Loucy (cell line): ENCODE results near the gene SMC1B.

Source experiments
- H2AFZ ChIP-seq: fragments of 200-600 bp; sonication (generic); 2 replicates; pipeline ENCODE4 v1.6.0; 2016; ENCODE audit warnings: antibody characterized with exemption, mild to moderate bottlenecking, low read length, moderate library complexity
- H3F3A ChIP-seq: fragments of 200-600 bp; 2 replicates; pipeline ENCODE4 v1.6.0; 2016; ENCODE audit warnings: antibody characterized with exemption, low read depth, mild to moderate bottlenecking
- H3K27me3 ChIP-seq: fragments of 200-600 bp; sonication (generic); 2 replicates; pipeline ENCODE4 v1.6.1; 2014; ENCODE audit warnings: low read length, mild to moderate bottlenecking; ENCODE audit not compliant: insufficient read depth, poor library complexity, severe bottlenecking
- H3K36me3 ChIP-seq: fragments of 200-600 bp; sonication (generic); 2 replicates; pipeline ENCODE4 v1.6.1; 2016; ENCODE audit warnings: low read length; ENCODE audit not compliant: insufficient read depth
- H3K4me1 ChIP-seq: fragments of 200-600 bp; sonication (generic); 2 replicates; pipeline ENCODE4 v1.5.1; 2014; ENCODE audit warnings: low read length, mild to moderate bottlenecking; ENCODE audit not compliant: insufficient read depth, poor library complexity, severe bottlenecking
- H3K4me2 ChIP-seq: fragments of 200-600 bp; sonication (generic); 2 replicates; pipeline ENCODE4 v1.6.0; 2014; ENCODE audit warnings: antibody characterized with exemption, low read length, low read depth, mild to moderate bottlenecking; ENCODE audit not compliant: poor library complexity, severe bottlenecking
- H3K4me3 ChIP-seq: fragments of 200-600 bp; sonication (generic); 2 replicates; pipeline ENCODE4 v1.5.1; 2014; ENCODE audit warnings: low read length, mild to moderate bottlenecking, mixed read lengths; ENCODE audit not compliant: poor library complexity, severe bottlenecking
- H3K79me2 ChIP-seq: fragments of 200-600 bp; sonication (generic); 2 replicates; pipeline ENCODE4 v1.6.1; 2014; ENCODE audit warnings: low read length; ENCODE audit not compliant: insufficient read depth
- H3K9ac ChIP-seq: fragments of 200-600 bp; sonication (generic); 2 replicates; pipeline ENCODE4 v1.6.0; 2014; ENCODE audit warnings: mild to moderate bottlenecking, low read depth, low read length, moderate library complexity; ENCODE audit not compliant: poor library complexity, severe bottlenecking
- H3K9me2 ChIP-seq: fragments of 200-600 bp; sonication (generic); replicated peaks from 2 replicates; pipeline ENCODE4 v1.6.1; 2016; ENCODE audit warnings: low read depth, low read length, mixed read lengths
- H3K9me3 ChIP-seq: fragments of 200-600 bp; sonication (generic); 2 replicates; pipeline ENCODE4 v1.6.1; 2014; ENCODE audit warnings: mild to moderate bottlenecking, antibody characterized with exemption, low read length, low read depth; ENCODE audit not compliant: insufficient read depth
- H4K20me1 ChIP-seq: fragments of 200-600 bp; sonication (generic); 2 replicates; pipeline ENCODE4 v1.6.0; 2014; ENCODE audit warnings: antibody characterized with exemption, low read length, mild to moderate bottlenecking; ENCODE audit not compliant: insufficient read depth, poor library complexity, severe bottlenecking
- CTCF ChIP-seq: fragments of 200-600 bp; sonication (generic); conservative IDR thresholded peaks from 2 replicates; pipeline ENCODE4 v1.5.1; 2014; ENCODE audit warnings: mild to moderate bottlenecking, antibody characterized with exemption, low read length
- EZH2phosphoT487 ChIP-seq: fragments of 200-600 bp; IDR thresholded peaks from 2 replicates; pipeline ENCODE4 v1.6.1; 2018; ENCODE audit warnings: antibody characterized with exemption, mild to moderate bottlenecking, moderate library complexity, borderline replicate concordance

The SMC1B gene

GRCh38 chr22:45324311-45324711 lies 89.1 kb downstream of the SMC1B start:
- no peaks in the 10 kb centered on the region for H3K27me3 ChIP-seq
- H3K4me3 ChIP-seq, result no peak overlapping the region
- TF ChIP-seq EZH2phosphoT487 (no peak), CTCF (no peak)
- H3K4me2 ChIP-seq, result no peak overlapping the region
- no peak overlapping the region for H3K9ac ChIP-seq
- H3K9me2 ChIP-seq, result no peaks in the 10 kb centered on the region
- peaks cover 5% of the 10 kb centered on the region for H3K4me1 ChIP-seq
- no peak overlapping the region for H2AFZ ChIP-seq
- H3K79me2 ChIP-seq, result peaks cover 22% of the 10 kb centered on the region
- peaks cover 54% of the 10 kb centered on the region; the same call in 1 of the 2 replicates for H3K36me3 ChIP-seq
- H3F3A ChIP-seq, result no peaks in the 10 kb centered on the region
- no peaks in the 10 kb centered on the region for H3K9me3 ChIP-seq
- H4K20me1 ChIP-seq, result peaks cover 4% of the 10 kb centered on the region

DNA sequence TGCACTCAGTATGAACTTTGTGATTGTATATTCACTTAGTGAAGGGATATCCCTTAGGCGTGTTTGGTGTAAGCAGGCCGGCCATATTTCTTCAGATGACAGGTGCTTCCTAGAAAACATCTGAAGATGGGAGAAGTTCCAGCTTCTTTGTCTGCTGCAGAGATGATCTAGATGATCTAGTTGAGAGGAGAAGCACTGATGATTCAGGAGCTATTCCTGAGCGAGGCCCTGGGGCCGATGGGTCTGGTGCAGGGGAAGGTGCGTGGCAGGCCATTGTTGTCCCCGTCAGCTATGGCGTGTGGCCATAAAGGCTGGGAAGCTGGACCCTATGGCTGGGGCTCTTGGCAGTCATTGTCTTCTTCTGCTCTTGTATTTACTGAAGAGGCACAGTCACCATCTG lies 89.7 kb downstream of the SMC1B start:
- Histone ChIP-seq H3K4me1 (peaks cover 11% of the 10 kb centered on the region), H3K79me2 (peaks cover 28% of the 10 kb centered on the region), H3K9ac (no peak overlapping the region), H3K4me2 (no peak overlapping the region), H3K9me2 (no peaks in the 10 kb centered on the region), H3K9me3 (no peaks in the 10 kb centered on the region), H3K4me3 (no peak overlapping the region), H3K27me3 (no peaks in the 10 kb centered on the region), H3F3A (no peaks in the 10 kb centered on the region), H3K36me3 (peaks cover 48% of the 10 kb centered on the region; the same call in 1 of the 2 replicates), H4K20me1 (peaks cover 9% of the 10 kb centered on the region), H2AFZ (no peak overlapping the region)
- TF ChIP-seq EZH2phosphoT487, result no peak
- no peak for TF ChIP-seq CTCF

GRCh38 chr22:45322873-45323525 lies 90.4 kb downstream of the SMC1B start:
- Histone ChIP-seq H3K9me3 (no peaks in the 10 kb centered on the region), H3F3A (no peaks in the 10 kb centered on the region), H3K9ac (no peak overlapping the region), H3K27me3 (no peaks in the 10 kb centered on the region), H3K4me1 (peaks cover 18% of the 10 kb centered on the region), H3K4me2 (no peak overlapping the region), H2AFZ (no peak overlapping the region), H4K20me1 (peaks cover 15% of the 10 kb centered on the region), H3K4me3 (no peak overlapping the region), H3K79me2 (peaks cover 29% of the 10 kb centered on the region), H3K36me3 (peaks cover 44% of the 10 kb centered on the region; the same call in 1 of the 2 replicates), H3K9me2 (no peaks in the 10 kb centered on the region)
- TF ChIP-seq EZH2phosphoT487 (no peak), CTCF (no peak)
